ENCODE data around the gene JUN.

JUN gene

GRCh38 chr1:58755468-58755872 lies 28.4 kb downstream of the JUN start:
- DNase-seq (ENCODE audit: insufficient read length, low spot score) (no peak), FAIRE-seq (no peak)
- no peak for TF ChIP-seq CTCF (IDR thresholded peaks at IDR 0.05; ENCODE audit: insufficient read depth, missing control alignments)

- TF ChIP-seq CTCF (IDR thresholded peaks at IDR 0.05; ENCODE audit: insufficient read depth, missing control alignments), result no peak
- DNase-seq (ENCODE audit: insufficient read length, low spot score), result no peak
- FAIRE-seq, result no peak
These were observed 29.0 kb downstream of the JUN start for GRCh38 chr1:58754683-58755467.

- DNase-seq (ENCODE audit: insufficient read length, low spot score) (no peak), FAIRE-seq (no peak)
- no peak for TF ChIP-seq CTCF (IDR thresholded peaks at IDR 0.05; ENCODE audit: insufficient read depth, missing control alignments)
These were observed 29.7 kb downstream of the JUN start for GRCh38 chr1:58754073-58754613.

- no peak for DNase-seq (ENCODE audit: insufficient read length, low spot score)
- no peak for FAIRE-seq
- TF ChIP-seq CTCF (IDR thresholded peaks at IDR 0.05; ENCODE audit: insufficient read depth, missing control alignments), result no peak
These were observed 30.4 kb downstream of the JUN start for GRCh38 chr1:58753431-58753866.

GRCh38 chr1:58749646-58750045 lies 34.2 kb downstream of the JUN start:
- DNase-seq (ENCODE audit: insufficient read length, low spot score), result no peak
- no peak for FAIRE-seq
- TF ChIP-seq CTCF (IDR thresholded peaks at IDR 0.05; ENCODE audit: insufficient read depth, missing control alignments), result no peak

- TF ChIP-seq CTCF (IDR thresholded peaks at IDR 0.05; ENCODE audit: insufficient read depth, missing control alignments), result no peak
- FAIRE-seq, result no peak
These were observed 35.2 kb downstream of the JUN start for GRCh38 chr1:58748666-58749065.

GRCh38 chr1:58746757-58747156 lies 37.1 kb downstream of the JUN start:
- no peak for FAIRE-seq
- DNase-seq (ENCODE audit: insufficient read length, low spot score), result no peak
- TF ChIP-seq CTCF (IDR thresholded peaks at IDR 0.05; ENCODE audit: insufficient read depth, missing control alignments), result no peak

More at GRCh38 chr1:58748666-58749065, 35.2 kb downstream of the JUN start:
- DNase-seq (ENCODE audit: insufficient read length, low spot score), result no peak
